22Rv1 (cell line): Measurements from ENCODE around the gene PTBP2.
"Not testable (repeated sequence)": the region's sequence is repeated elsewhere in the genome, so short reads cannot be mapped to it uniquely, and the experiment has no call there.

Experiments
- H3K27ac ChIP-seq: fragments of 450-650 bp; 2 replicates; pipeline ENCODE4 v1.5.1; 2017
- ZFX ChIP-seq: fragments of 450-650 bp; IDR thresholded peaks from 2 replicates; pipeline ENCODE4 v1.6.1; 2017; ENCODE audit warnings: antibody characterized with exemption, borderline replicate concordance
- TF ChIP-seq, protein P1 (sequence below): fragments of 450-650 bp; IDR thresholded peaks from 2 replicates; pipeline ENCODE4 v1.5.1; 2017; ENCODE audit warnings: mild to moderate bottlenecking

The PTBP2 gene

DNA sequence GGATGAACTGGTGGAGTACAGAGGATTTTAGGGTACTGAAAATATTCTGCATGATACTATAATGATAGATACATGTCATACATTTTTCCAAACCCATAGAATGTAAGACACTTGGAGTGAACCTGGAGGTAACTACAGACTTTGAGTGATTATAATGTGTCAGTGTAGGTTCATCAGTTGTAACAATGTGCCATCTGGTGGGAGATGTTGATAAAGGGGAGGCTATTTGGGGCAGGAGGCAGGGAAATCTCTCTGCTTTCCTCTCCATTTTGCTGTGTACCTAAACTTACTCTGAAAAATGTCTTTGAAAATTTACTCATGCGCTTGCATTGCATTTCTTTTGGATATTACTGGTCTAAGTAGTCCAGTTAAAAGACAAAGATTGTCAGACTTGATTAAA is 35.2 kb downstream of the PTBP2 start:
- H3K27ac ChIP-seq, result no peak overlapping the region
- no peak for TF ChIP-seq ZFX
- TF ChIP-seq, protein P1, sequence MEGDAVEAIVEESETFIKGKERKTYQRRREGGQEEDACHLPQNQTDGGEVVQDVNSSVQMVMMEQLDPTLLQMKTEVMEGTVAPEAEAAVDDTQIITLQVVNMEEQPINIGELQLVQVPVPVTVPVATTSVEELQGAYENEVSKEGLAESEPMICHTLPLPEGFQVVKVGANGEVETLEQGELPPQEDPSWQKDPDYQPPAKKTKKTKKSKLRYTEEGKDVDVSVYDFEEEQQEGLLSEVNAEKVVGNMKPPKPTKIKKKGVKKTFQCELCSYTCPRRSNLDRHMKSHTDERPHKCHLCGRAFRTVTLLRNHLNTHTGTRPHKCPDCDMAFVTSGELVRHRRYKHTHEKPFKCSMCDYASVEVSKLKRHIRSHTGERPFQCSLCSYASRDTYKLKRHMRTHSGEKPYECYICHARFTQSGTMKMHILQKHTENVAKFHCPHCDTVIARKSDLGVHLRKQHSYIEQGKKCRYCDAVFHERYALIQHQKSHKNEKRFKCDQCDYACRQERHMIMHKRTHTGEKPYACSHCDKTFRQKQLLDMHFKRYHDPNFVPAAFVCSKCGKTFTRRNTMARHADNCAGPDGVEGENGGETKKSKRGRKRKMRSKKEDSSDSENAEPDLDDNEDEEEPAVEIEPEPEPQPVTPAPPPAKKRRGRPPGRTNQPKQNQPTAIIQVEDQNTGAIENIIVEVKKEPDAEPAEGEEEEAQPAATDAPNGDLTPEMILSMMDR, result no peak

DNA sequence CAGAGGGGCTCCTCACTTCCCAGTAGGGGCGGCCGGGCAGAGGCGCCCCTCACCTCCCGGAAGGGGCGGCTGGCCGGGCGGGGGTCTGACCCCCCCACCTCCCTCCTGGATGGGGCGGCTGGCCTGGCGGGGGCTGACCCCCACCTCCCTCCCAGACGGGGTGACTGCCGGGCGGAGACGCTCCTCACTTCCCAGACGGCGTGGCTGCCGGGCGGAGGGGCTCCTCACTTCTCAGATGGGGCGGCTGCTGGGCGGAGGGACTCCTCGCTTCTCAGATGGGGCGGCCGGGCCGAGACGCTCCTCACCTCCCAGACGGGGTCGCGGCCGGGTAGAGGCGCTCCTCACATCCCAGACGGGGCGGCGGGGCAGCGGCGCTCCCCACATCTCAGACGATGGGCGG is 41.0 kb downstream of the PTBP2 start:
- H3K27ac ChIP-seq, result not testable (repeated sequence)

DNA sequence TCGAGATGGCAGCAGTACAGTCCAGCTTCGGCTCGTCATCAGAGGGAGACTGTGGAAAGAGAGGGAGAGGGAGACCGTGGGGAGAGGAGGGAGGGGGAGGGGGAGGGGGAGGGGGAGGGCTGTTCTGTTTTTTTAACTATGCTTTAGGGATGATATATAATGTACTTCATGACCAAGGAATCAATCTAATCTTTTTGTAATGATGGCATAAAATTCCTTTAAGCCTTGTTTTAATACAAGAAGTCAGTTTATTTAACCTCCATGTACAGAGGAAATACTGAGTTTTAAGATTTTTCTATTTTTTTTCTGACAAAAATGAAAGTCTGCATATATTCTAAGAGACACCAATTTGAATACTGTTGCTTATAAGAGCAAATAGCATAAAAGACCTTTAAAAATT is 41.9 kb downstream of the PTBP2 start:
- TF ChIP-seq, protein P1, result no peak
- TF ChIP-seq ZFX, result no peak
- no peak overlapping the region for H3K27ac ChIP-seq

DNA sequence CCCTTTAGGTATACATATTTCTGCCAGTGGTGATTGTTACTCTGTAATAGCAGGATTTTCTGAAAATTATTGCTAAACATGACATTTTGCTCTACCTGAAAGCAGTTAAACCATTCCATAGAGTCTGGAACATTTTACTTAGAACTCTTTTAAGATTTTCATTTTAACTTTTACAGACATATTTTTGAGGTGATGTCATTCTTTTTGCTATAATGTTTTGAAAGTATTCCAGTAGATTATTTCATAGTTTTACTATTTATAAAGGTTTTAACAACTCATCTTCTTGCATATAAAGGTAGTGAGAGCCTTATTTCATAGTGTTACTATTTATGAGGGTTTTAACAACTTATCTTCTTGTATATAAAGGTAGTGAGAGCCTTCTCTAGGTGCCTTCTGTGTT is 42.9 kb downstream of the PTBP2 start:
- no peak overlapping the region for H3K27ac ChIP-seq
- TF ChIP-seq, protein P1, result no peak
- TF ChIP-seq ZFX, result no peak

DNA sequence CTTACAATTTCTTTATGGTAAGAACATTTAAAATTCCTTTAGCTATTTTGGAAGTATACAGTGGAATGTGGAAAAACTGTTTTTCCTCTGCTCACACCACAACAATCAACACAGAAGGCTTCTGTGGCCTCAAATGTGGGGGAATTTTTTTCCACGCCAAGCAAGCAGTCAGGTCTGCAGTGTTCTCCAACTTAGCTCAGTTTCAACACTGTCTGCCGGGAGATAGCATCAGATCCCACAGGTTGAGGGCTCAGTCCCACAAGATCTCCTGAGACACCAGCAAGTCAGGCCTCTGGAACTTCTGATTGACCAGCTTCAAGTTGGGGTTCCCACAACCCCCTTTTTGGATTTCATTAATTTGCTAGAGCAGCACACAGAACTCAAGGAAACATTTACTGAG is 50.3 kb downstream of the PTBP2 start:
- no peak for TF ChIP-seq ZFX
- TF ChIP-seq, protein P1, result no peak
- peak overlapping the region; percentile 35 for H3K27ac ChIP-seq

DNA sequence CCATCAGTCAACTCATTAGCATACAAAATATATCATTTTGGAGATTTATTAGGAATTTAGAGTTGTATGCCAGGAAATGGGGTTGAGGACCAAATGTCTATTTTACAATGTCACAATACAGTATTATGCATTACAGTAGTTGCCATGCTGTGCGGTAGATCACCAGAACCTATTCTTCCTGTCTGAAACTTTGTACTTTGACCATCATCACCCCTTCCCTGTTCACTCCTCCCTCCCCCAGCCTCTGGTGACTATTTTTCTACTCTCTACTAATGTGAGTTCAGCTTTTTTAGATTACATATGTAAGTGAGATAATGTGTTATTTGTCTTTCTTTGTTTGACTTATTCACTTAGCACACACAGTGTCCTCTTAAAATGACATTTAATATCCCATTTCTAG is 50.8 kb downstream of the PTBP2 start:
- H3K27ac ChIP-seq, result peak overlapping the region; percentile 35
- TF ChIP-seq ZFX, result no peak
- TF ChIP-seq, protein P1, result no peak

DNA sequence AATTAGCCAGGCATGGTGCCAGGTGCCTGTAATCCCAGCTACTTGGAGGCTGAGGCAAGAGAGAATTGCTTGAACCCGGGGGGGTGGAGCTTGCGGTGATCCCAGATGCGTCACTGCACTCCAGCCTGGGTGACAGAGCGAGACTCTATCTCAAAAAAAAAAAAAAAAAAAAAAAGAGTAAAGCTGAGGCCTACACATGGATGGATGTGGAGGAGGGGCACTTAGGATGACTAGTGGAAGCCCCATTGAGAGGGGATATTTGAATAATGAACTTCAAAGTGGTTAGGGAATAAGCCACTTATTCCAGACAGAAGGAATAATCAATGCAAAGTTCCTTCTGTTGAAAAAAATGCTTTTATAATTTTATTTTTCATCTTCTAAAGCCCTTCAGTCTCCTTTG is 51.4 kb downstream of the PTBP2 start:
- TF ChIP-seq ZFX, result no peak
- TF ChIP-seq, protein P1, result no peak
- H3K27ac ChIP-seq, result peak overlapping the region; percentile 35

DNA sequence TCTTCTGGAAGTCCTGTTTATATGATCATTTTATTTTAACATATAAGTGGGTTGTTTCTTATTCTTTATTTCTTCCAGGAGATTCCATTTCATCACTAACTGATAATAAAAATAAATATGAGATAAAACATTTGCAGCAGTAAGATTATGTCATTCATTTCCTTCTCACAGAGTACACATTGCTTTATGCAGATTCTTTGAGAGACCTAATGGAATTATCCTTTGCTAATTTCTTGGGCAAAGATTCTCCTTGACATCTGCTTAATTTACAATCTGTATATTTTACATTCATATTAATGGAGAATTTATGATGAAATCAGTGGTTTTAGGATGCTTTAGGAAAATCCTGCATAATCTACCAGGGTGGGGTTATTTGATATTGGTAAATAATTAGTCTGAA is 60.6 kb downstream of the PTBP2 start:
- no peak overlapping the region for H3K27ac ChIP-seq
- TF ChIP-seq, protein P1, result no peak
- no peak for TF ChIP-seq ZFX
